Measurements from ENCODE around the gene ELSPBP1.
"Not testable (repeated sequence)": the region's sequence is repeated elsewhere in the genome, so short reads cannot be mapped to it uniquely, and the experiment has no call there.

Gene ELSPBP1

DNA sequence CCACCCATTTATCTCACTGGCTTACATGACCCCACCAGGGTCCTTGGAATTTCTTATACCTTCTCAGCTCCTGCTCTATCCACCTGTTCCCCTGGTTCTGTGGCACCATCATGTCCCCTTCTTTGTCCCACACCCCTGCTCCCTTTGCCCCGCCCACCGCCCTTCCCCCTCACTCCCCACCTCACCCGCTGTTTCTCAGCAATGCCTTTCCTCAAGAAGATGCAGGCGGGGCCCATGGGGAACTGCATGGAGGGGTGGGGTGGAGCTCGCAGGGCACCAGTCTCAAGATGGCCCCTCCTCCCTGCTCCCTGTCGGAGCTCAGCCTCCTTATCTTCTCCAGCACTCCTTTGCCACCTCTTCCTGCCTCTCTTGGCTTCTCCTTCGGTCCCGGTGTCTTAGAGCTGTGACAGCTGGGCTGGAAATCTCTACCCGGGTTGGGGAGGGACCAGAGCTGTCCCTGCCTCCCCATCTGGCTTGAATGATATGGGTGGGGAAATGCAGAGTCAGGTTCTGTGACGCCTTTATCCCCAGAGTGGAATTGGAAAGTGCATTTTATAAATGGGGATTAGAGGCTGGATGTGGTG, 49.3 kb downstream of the ELSPBP1 start, which contains the start of gene CABP5:
TSS of gene CABP5 (minus strand) at position 405 of the 584 bp plus-strand sequence. CDS start at position 248, 157 bp downstream.
- no peak for DNase-seq

GRCh38 chr19:48044561-48044960, 50.1 kb downstream of the ELSPBP1 start:
- DNase-seq: no peak

DNA sequence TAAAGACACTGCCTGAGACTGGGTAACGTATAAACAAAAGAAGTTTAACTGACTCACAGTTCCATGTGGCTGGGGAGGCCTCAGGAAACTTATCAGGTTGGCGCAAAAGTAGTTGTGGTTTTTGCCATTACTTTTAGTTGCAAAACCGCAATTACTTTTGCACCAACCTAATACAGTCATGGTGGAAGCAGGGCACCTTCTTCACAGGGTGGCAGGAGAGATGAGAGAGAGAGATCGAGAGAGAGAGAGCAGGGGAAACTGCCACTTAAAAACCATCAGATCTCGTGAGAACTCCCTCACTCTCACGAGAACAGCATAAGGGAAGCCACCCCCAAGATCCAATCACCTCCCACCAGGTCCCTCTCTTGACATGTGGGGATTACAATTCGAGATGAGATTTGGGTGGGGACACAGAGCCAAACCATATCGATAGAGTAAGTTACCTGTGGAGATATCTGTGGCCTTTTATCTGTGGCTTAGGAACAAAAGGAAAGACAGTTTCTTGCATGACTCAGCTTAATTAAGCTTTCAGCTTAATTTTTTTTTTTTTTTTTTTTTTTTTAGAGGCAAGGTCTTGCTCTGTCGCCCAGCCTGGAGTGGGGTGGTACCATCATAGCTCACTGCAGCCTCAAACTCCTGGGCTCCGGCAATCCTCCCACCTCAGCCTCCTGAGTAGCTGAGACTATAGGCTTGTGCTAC, 57.1 kb downstream of the ELSPBP1 start:
- no peak for DNase-seq

DNA sequence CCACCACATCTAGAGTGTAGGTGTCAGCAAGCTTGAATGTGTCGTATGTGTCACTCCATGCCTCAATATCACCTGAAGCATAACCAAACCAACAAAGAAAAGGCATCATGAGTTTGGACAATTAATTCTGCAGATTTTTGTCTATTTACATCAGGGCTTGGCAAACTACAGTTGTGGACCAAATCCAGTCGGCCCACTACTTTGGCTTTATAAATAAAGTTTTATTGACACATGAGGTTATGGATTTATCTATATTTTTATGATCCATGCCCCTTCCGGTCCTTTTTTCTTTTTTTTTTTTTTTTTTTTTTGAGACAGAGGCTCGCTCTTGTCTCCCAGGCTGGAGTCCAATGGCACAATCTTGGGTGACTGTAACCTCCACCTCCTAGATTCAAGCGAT, 58.6 kb downstream of the ELSPBP1 start:
- DNase-seq: no peak

DNA sequence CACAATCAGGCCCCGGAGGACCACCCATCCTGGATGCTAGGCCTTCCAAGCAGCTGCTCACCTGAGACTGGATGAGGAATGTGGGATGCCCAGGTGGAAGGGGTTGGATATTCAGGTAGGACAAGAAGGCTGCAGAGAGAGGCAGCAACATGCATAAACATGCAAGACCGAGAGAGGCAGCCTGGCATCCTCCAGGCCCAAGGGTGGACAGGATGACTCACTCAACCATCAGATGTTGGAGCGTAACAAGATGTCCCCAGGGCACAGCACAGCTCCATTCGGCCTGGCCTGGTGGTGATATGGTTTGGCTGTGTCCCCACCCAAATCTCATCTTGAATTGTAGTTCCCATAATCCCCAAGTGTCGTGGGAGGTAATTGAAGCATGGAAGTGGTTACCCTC, 59.4 kb downstream of the ELSPBP1 start:
- DNase-seq: no peak

GRCh38 chr19:48059331-48059730, 64.9 kb downstream of the ELSPBP1 start:
- no peak for DNase-seq

- no peak for DNase-seq
Observed at GRCh38 chr19:48060381-48060780, 65.9 kb downstream of the ELSPBP1 start.

GRCh38 chr19:48061401-48062344, 67.2 kb downstream of the ELSPBP1 start:
- DNase-seq: no peak

- DNase-seq: no peak
Observed at GRCh38 chr19:48064509-48064908, 70.1 kb downstream of the ELSPBP1 start.

DNA sequence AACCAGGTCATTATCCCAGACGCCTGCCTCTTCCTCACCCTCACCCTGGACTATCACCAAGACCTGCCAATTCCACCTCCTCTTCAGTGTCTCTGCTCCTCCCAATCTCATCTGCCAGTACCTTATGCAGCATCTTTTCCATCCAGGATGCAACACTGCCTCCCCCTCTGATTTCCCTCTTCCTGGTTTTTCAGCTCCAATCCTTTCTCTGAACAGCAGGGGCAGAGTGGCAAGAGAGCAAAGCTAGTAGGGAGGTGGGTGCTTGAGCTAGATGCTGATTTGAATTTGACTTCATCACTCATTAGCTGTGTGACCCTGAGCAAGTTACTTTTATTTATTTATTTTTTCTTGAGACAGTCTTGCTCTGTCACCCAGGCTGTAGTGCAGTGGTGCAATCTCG, 75.0 kb downstream of the ELSPBP1 start:
- DNase-seq: no peak

DNA sequence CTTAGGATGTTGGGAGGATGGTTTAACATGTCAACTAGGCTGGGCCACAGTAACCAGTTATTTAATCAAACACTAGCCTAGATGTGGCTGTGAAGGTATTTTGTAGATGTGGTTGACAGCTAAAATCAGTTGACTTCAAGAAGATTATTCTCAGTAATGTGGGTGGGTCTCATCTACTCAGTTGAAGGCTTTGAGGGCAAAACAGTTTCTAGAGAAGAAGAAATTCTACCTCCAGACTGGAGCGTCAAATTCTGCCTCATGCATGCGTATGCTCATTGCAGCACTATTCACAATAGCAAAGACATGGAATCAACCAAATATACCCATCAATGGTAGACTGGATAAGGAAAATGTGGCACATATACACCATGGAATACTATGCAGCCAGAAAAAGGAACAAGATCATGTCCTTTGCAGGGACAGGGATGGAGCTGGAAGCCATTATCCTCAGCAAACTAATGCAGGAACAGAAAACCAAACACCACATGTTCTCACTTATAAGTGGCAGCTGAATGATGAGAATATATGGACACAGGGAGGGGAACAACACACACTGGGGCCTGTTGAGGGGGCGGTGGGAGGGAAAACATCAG, 75.8 kb downstream of the ELSPBP1 start:
- not testable (repeated sequence) for DNase-seq
